A549 (cell line): ENCODE data around the gene PNPLA1. TPM values are rescaled to one million over a fixed set of nuclear protein-coding genes. Genes with fewer than 3 reads are reported as not detected.

Experiments used
- ATAC-seq, 2 experiments: fragments of 200-7000 bp in 1 of 2; fragments of >200 bp in 1 of 2; cut with Nextera tagmentation in 1 of 2; cut with Tn5 transposase in 1 of 2; 3 replicates each; pipeline versions ENCODE4 v1.8.0 to v1.9.1; 2018 to 2020; ENCODE audit warnings: mild to moderate bottlenecking in 1 of 2, moderate library complexity in 1 of 2
- CTCF ChIA-PET: fragments of 300-600 bp; sonication (Branson Sonifier 250); formaldehyde crosslinking; extraction: SDS; loops from one replicate; lab custom pipeline; 2021; ENCODE audit warnings: antibody characterized with exemption, inconsistent platforms; lab: Yijun Ruan, JAX
- POLR2A ChIA-PET: fragments of 350-600 bp; formaldehyde crosslinking; extraction: SDS; loops from one replicate; lab custom pipeline; 2021; ENCODE audit warnings: antibody characterized with exemption, inconsistent platforms; lab: Yijun Ruan, JAX
- DNase-seq, 2 experiments: peaks; one replicate each; pipeline versions ENCODE4 v3.0.0 to v3.0.0-alpha.2; 2011 to 2016; ENCODE audit warnings: low read depth in 1 of 2, low spot score in 1 of 2
- FAIRE-seq: peaks from 2 replicates; lab custom pipeline; 2011; peaks lifted over from hg19 to GRCh38; lab: Jason Lieb, UNC
- H3K27ac ChIP-seq, 2 experiments: fragments of >200 bp; sonication (Bioruptor Twin); formaldehyde crosslinking; 3 replicates each; pipeline ENCODE4 v1.5.1; 2016 to 2017
- H3K4me1 ChIP-seq: fragments of >200 bp; sonication (Bioruptor Twin); formaldehyde crosslinking; 3 replicates; pipeline ENCODE4 v1.6.1; 2016
- H3K4me2 ChIP-seq: fragments of >200 bp; sonication (Bioruptor Twin); formaldehyde crosslinking; 3 replicates; pipeline ENCODE4 v1.6.1; 2016
- H3K4me3 ChIP-seq: fragments of >200 bp; sonication (Bioruptor Twin); formaldehyde crosslinking; 3 replicates; pipeline ENCODE4 v1.5.1; 2016
- H3K9me3 ChIP-seq: fragments of >200 bp; sonication (Bioruptor Twin); formaldehyde crosslinking; 3 replicates; pipeline ENCODE4 v1.6.1; 2016
- ATOH8 ChIP-seq: fragments of 250-450 bp; sonication (Bioruptor Pico); IDR thresholded peaks from 2 replicates; pipeline ENCODE4 v1.5.0; 2020; ENCODE audit warnings: low read depth, mild to moderate bottlenecking, moderate library complexity
- BHLHE40 ChIP-seq: IDR thresholded peaks from 2 replicates; pipeline ENCODE4 v1.6.1; 2012; ENCODE audit warnings: low read depth, low read length, inconsistent platforms
- CBX2 ChIP-seq: fragments of 200-600 bp; sonication (generic); IDR thresholded peaks from 2 replicates; pipeline ENCODE4 v1.6.1; 2016; ENCODE audit warnings: low read depth, mild to moderate bottlenecking, borderline replicate concordance
- CHD2 ChIP-seq: fragments of 150-350 bp; IDR thresholded peaks from 2 replicates; pipeline ENCODE4 v1.6.1; 2014; ENCODE audit warnings: low read length; ENCODE audit not compliant: partially characterized antibody
- CHD4 ChIP-seq: fragments of 200-600 bp; sonication (generic); IDR thresholded peaks from 2 replicates; pipeline ENCODE4 v1.6.1; 2016; ENCODE audit warnings: antibody characterized with exemption, mild to moderate bottlenecking, borderline replicate concordance
- EHF ChIP-seq: fragments of 250-450 bp; sonication (Bioruptor Pico); IDR thresholded peaks from 2 replicates; pipeline ENCODE4 v1.5.0; 2020; ENCODE audit warnings: mild to moderate bottlenecking
- EHMT2 ChIP-seq: fragments of 200-600 bp; sonication (generic); IDR thresholded peaks from 2 replicates; pipeline ENCODE4 v1.6.1; 2016; ENCODE audit warnings: antibody characterized with exemption, low read depth, mild to moderate bottlenecking, moderate library complexity
- EP300 ChIP-seq, 2 experiments: fragments of >200 bp; sonication (Bioruptor Twin); formaldehyde crosslinking; IDR thresholded peaks; 2 replicates in 1 of 2; 3 replicates in 1 of 2; pipeline ENCODE4 v1.6.1; 2016 to 2017
- ESRRA ChIP-seq: fragments of 150-350 bp; IDR thresholded peaks from 2 replicates; pipeline ENCODE4 v1.6.1; 2014; ENCODE audit warnings: mild to moderate bottlenecking, low read length, borderline replicate concordance
- FOXS1 ChIP-seq: fragments of 250-450 bp; sonication (Bioruptor Pico); IDR thresholded peaks from 2 replicates; pipeline ENCODE4 v1.5.0; 2020; ENCODE audit warnings: mild to moderate bottlenecking, moderate library complexity
- GATA3 ChIP-seq: IDR thresholded peaks from 2 replicates; pipeline ENCODE4 v1.6.1; 2012; ENCODE audit warnings: borderline replicate concordance
- HES2 ChIP-seq: fragments of >200 bp; sonication (Bioruptor Twin); formaldehyde crosslinking; IDR thresholded peaks from 2 replicates; pipeline ENCODE4 v1.6.1; 2016
- HEYL ChIP-seq: fragments of 250-450 bp; sonication (Bioruptor Pico); IDR thresholded peaks from 2 replicates; pipeline ENCODE4 v1.8.0; 2021; ENCODE audit warnings: mild to moderate bottlenecking, moderate library complexity
- HMGXB4 ChIP-seq: fragments of 250-450 bp; sonication (Bioruptor Pico); IDR thresholded peaks from 2 replicates; pipeline ENCODE4 v1.5.0; 2021; ENCODE audit warnings: mild to moderate bottlenecking, moderate library complexity, borderline replicate concordance
- JUN ChIP-seq, 2 experiments: fragments of >200 bp; sonication (Bioruptor Twin); formaldehyde crosslinking; IDR thresholded peaks; 2 replicates in 1 of 2; 3 replicates in 1 of 2; pipeline ENCODE4 v1.6.1; 2016 to 2017
- JUNB ChIP-seq: fragments of >200 bp; sonication (Bioruptor Twin); formaldehyde crosslinking; IDR thresholded peaks from 2 replicates; pipeline ENCODE4 v1.6.1; 2016
- KDM1A ChIP-seq: fragments of 200-600 bp; sonication (generic); IDR thresholded peaks from 2 replicates; pipeline ENCODE4 v1.6.1; 2016; ENCODE audit warnings: low read depth, mild to moderate bottlenecking
- KDM5A ChIP-seq: fragments of 200-600 bp; sonication (generic); IDR thresholded peaks from 2 replicates; pipeline ENCODE4 v1.6.1; 2016; ENCODE audit warnings: antibody characterized with exemption, mild to moderate bottlenecking
- MAFK ChIP-seq: fragments of 450-650 bp; IDR thresholded peaks from 2 replicates; pipeline ENCODE4 v1.6.1; 2014; ENCODE audit not compliant: partially characterized antibody
- MAZ ChIP-seq: fragments of 150-350 bp; IDR thresholded peaks from 2 replicates; pipeline ENCODE4 v1.6.1; 2014; ENCODE audit warnings: antibody characterized with exemption, low read depth, low read length, borderline replicate concordance
- NPAS2 ChIP-seq: fragments of 250-450 bp; sonication (Bioruptor Pico); IDR thresholded peaks from 2 replicates; pipeline ENCODE4 v1.8.0; 2022; ENCODE audit warnings: mild to moderate bottlenecking, moderate library complexity, borderline replicate concordance
- RAD21 ChIP-seq, 2 experiments: fragments of >200 bp in 1 of 2; sonication (Bioruptor Twin) in 1 of 2; formaldehyde crosslinking in 1 of 2; IDR thresholded peaks in 1 of 2; conservative IDR thresholded peaks in 1 of 2; 2 replicates in 1 of 2; 3 replicates in 1 of 2; pipeline ENCODE4 v1.6.1; 2012 to 2018; ENCODE audit warnings: inconsistent platforms in 1 of 2
- RARB ChIP-seq: fragments of 250-450 bp; sonication (Bioruptor Pico); IDR thresholded peaks from 2 replicates; pipeline ENCODE4 v1.8.0; 2021; ENCODE audit warnings: mild to moderate bottlenecking, moderate library complexity
- RCOR1 ChIP-seq: fragments of 150-350 bp; IDR thresholded peaks from 2 replicates; pipeline ENCODE4 v1.6.1; 2014; ENCODE audit warnings: antibody characterized with exemption, low read length, low read depth
- RFX5 ChIP-seq: fragments of 450-650 bp; IDR thresholded peaks from 2 replicates; pipeline ENCODE4 v1.7.1; 2014; ENCODE audit warnings: antibody characterized with exemption, mild to moderate bottlenecking, moderate library complexity
- RNF2 ChIP-seq: fragments of 200-600 bp; sonication (generic); IDR thresholded peaks from 2 replicates; pipeline ENCODE4 v1.6.1; 2016; ENCODE audit warnings: low read depth, mild to moderate bottlenecking, antibody characterized with exemption, moderate library complexity, borderline replicate concordance
- SMC3 ChIP-seq: fragments of >200 bp; sonication (Bioruptor Twin); formaldehyde crosslinking; IDR thresholded peaks from 3 replicates; pipeline ENCODE4 v1.6.1; 2018; ENCODE audit warnings: inconsistent platforms
- TP53 ChIP-seq: fragments of 250-450 bp; sonication (Bioruptor Pico); IDR thresholded peaks from 2 replicates; pipeline ENCODE4 v1.5.0; 2021; ENCODE audit warnings: mild to moderate bottlenecking, moderate library complexity
- ZNF302 ChIP-seq: fragments of 250-450 bp; sonication (Bioruptor Pico); IDR thresholded peaks from 2 replicates; pipeline ENCODE4 v1.9.0; 2021; ENCODE audit warnings: inconsistent platforms, mild to moderate bottlenecking, moderate library complexity
- ZSCAN20 ChIP-seq: fragments of 250-450 bp; sonication (Bioruptor Pico); IDR thresholded peaks from 2 replicates; pipeline ENCODE4 v1.8.0; 2022; ENCODE audit warnings: mild to moderate bottlenecking, moderate library complexity
- WGBS: methylation state at CpG from one replicate; pipeline ENCODE4 v1.1.6; 2017; ENCODE audit errors: missing lambda C conversion rate; 5-methylcytosine and 5-hydroxymethylcytosine counted together
- polyA plus RNA-seq, 4 experiments: library from polyadenylated mRNA; depleted of rRNA in 3 of 4; stranded (reverse); fragments of >200 nt; fragmentation: RNase III in 1 of 4; extraction: RNeasy Plus Mini Kit Qiagen cat#74134 plus additional on column Dnase treatment in 1 of 4; gene quantifications; 2 replicates in 3 of 4; 3 replicates in 1 of 4; pipeline ENCODE4 v1.2.3, GENCODE V29; 2011 to 2017

PNPLA1 gene
- polyA plus RNA-seq, 2 of the 4 experiments (the other 2 are of a cell fraction), result 0.09 TPM; not detected in 1

GRCh38 chr6:36308514-36308913, 38.7 kb downstream of the PNPLA1 start:
- 79% methylated on average over 5 of the region's 5 CpGs for WGBS
- ATAC-seq (no peak), DNase-seq (no peak), FAIRE-seq (no peak)
- H3K4me2 ChIP-seq, result no peak overlapping the region
- H3K9me3 ChIP-seq, result no peaks in the 10 kb centered on the region
- H3K27ac ChIP-seq, result no peak overlapping the region
- no peak overlapping the region for H3K4me3 ChIP-seq
- TF ChIP-seq ZSCAN20 (CRISPR knock-in tag) (no peak), MAFK (peak; percentile 87)
- ChIA-PET CTCF (interaction anchor here (1.4 to 2.8 kb wide), 3 partner anchors 35 to 52 kb away, joined by 3 to 13 read pairs (median 4); no protein-coding TSS in a partner anchor), POLR2A (no interaction called here)
- no peaks in the 10 kb centered on the region for H3K4me1 ChIP-seq

GRCh38 chr6:36309203-36309602, 39.3 kb downstream of the PNPLA1 start:
- ChIA-PET POLR2A (no interaction called here), CTCF (interaction anchor here (1.4 to 1.9 kb wide), 2 partner anchors 32 to 34 kb away, joined by 4 to 6 read pairs; no protein-coding TSS in a partner anchor)
- H3K4me2 ChIP-seq, result no peak overlapping the region
- no peaks in the 10 kb centered on the region for H3K9me3 ChIP-seq
- no peak for DNase-seq
- no peaks in the 10 kb centered on the region for H3K4me1 ChIP-seq
- no peak overlapping the region for H3K4me3 ChIP-seq
- no peak for FAIRE-seq
- no peak overlapping the region for H3K27ac ChIP-seq
- ATAC-seq, result no peak
- no peak for TF ChIP-seq RAD21 (conservative IDR thresholded peaks at IDR 0.05 in 1 of 2, IDR thresholded peaks at IDR 0.05 in 1 of 2)
- TF ChIP-seq JUNB, result no peak
- no peak for TF ChIP-seq MAZ
- TF ChIP-seq RNF2, result no peak
- no peak for TF ChIP-seq ATOH8 (CRISPR knock-in tag)
- TF ChIP-seq BHLHE40, result no peak
- no peak for TF ChIP-seq JUN (IDR thresholded peaks at IDR 0.05)
- no peak for TF ChIP-seq TP53
- no peak for TF ChIP-seq SMC3
- TF ChIP-seq HMGXB4 (CRISPR knock-in tag), result no peak
- no peak for TF ChIP-seq NPAS2 (CRISPR knock-in tag)
- no peak for TF ChIP-seq EP300 (IDR thresholded peaks at IDR 0.05)
- TF ChIP-seq CBX2, result no peak
- 67% methylated on average over 7 of the region's 7 CpGs for WGBS

- H3K4me3 ChIP-seq, result no peak overlapping the region
- FAIRE-seq (no peak), ATAC-seq (no peak)
- H3K27ac ChIP-seq, result no peak overlapping the region
- CTCF ChIA-PET, result interaction anchor here (1.9 to 3.4 kb wide), 2 partner anchors 7 to 31 kb away, joined by 6 to 19 read pairs; no protein-coding TSS in a partner anchor
- H3K4me2 ChIP-seq, result no peak overlapping the region
- POLR2A ChIA-PET, result no interaction called here
- no peak for TF ChIP-seq RCOR1
- TF ChIP-seq CHD2, result no peak
- no peak for TF ChIP-seq EHF
- TF ChIP-seq ESRRA, result no peak
- no peak for TF ChIP-seq CBX2
- no peak for TF ChIP-seq HEYL (CRISPR knock-in tag)
- no peak for TF ChIP-seq RFX5
- no peak for TF ChIP-seq HES2
- TF ChIP-seq FOXS1 (CRISPR knock-in tag), result no peak
- TF ChIP-seq CHD4, result no peak
- no peak for TF ChIP-seq KDM5A
- TF ChIP-seq RNF2, result no peak
- TF ChIP-seq JUNB, result no peak
- TF ChIP-seq KDM1A, result no peak
- TF ChIP-seq EHMT2, result no peak
- no peak for TF ChIP-seq RARB (CRISPR knock-in tag)
- TF ChIP-seq SMC3, result no peak
- no peak for TF ChIP-seq TP53
- no peak for TF ChIP-seq ZNF302
- no peak for TF ChIP-seq GATA3
- TF ChIP-seq, all 56 proteins: peak for 0
- WGBS, result 33% methylated on average over 1 of the region's 2 CpGs
- no peak for DNase-seq
- H3K4me1 ChIP-seq, result no peaks in the 10 kb centered on the region
- no peaks in the 10 kb centered on the region for H3K9me3 ChIP-seq
Observed at GRCh38 chr6:36309900-36310299, 40.0 kb downstream of the PNPLA1 start.
